ENCODE results near the gene CTNNAL1.

DNA sequence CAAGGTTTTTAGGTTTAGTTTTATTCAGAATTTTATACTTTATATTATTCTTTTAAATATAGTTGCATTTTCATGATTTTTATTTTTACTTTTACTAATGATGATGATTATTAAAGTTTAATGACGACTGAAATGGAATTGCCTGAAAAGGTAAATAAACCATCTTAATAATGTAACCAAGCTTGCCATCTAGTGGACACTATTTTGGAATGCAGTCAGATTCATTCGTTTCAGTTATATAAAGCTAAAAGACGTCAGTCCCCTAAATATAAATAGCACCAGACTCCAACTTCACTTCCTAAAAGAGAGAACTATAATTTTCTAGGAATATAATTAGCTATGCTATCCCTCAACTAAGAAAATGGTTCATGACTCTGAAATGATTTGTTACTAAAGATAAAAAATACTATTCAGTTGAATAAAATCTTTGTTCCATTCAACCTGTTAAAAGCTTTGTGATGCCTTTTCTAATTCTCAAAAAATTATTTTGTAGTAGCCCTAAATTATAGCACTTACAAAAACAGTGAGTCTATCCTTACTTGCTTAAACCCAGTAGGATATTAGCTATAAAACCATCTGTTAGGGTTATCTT is 59.2 kb downstream of the CTNNAL1 start:
- TF ChIP-seq POLR2A (IDR thresholded peaks at IDR 0.05) = no peak
- TF ChIP-seq, protein P1, sequence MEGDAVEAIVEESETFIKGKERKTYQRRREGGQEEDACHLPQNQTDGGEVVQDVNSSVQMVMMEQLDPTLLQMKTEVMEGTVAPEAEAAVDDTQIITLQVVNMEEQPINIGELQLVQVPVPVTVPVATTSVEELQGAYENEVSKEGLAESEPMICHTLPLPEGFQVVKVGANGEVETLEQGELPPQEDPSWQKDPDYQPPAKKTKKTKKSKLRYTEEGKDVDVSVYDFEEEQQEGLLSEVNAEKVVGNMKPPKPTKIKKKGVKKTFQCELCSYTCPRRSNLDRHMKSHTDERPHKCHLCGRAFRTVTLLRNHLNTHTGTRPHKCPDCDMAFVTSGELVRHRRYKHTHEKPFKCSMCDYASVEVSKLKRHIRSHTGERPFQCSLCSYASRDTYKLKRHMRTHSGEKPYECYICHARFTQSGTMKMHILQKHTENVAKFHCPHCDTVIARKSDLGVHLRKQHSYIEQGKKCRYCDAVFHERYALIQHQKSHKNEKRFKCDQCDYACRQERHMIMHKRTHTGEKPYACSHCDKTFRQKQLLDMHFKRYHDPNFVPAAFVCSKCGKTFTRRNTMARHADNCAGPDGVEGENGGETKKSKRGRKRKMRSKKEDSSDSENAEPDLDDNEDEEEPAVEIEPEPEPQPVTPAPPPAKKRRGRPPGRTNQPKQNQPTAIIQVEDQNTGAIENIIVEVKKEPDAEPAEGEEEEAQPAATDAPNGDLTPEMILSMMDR (IDR thresholded peaks at IDR 0.05) = peak; percentile 29 to 64 (median 39)

Measured in testis (tissue), 2 donors.